IMR-90 (cell line): Measurements from ENCODE around the gene TRMT11.

Experiments
- BHLHE40 ChIP-seq: fragments of 150-350 bp; IDR thresholded peaks from 2 replicates; pipeline ENCODE4 v1.6.1; 2016; ENCODE audit warnings: mild to moderate bottlenecking, low read depth, low read length
- CEBPB ChIP-seq: IDR thresholded peaks from 2 replicates; pipeline ENCODE4 v1.6.1; 2012; ENCODE audit warnings: low read depth, low read length, improper control_type of control experiment
- CTCF ChIP-seq: conservative IDR thresholded peaks from 2 replicates; pipeline ENCODE4 v1.5.1; 2012; ENCODE audit warnings: mild to moderate bottlenecking, low read depth, low read length, improper control_type of control experiment
- ELK1 ChIP-seq: fragments of 150-350 bp; IDR thresholded peaks from 2 replicates; pipeline ENCODE4 v1.6.1; 2016; ENCODE audit warnings: low read depth, mild to moderate bottlenecking, low read length, moderate library complexity, borderline replicate concordance
- FOS ChIP-seq: fragments of 150-350 bp; IDR thresholded peaks from 2 replicates; pipeline ENCODE4 v1.6.1; 2016; ENCODE audit warnings: low read depth, low read length
- MAFK ChIP-seq: IDR thresholded peaks from 2 replicates; pipeline ENCODE4 v1.6.1; 2012; ENCODE audit warnings: low read depth, low read length, improper control_type of control experiment
- MXI1 ChIP-seq: IDR thresholded peaks from 2 replicates; pipeline ENCODE4 v1.6.1; 2012; ENCODE audit warnings: low read depth, mild to moderate bottlenecking, low read length, moderate library complexity, borderline replicate concordance
- POLR2A ChIP-seq: IDR thresholded peaks from 2 replicates; pipeline ENCODE4 v1.6.1; 2012; ENCODE audit warnings: mild to moderate bottlenecking, low read depth, low read length
- RAD21 ChIP-seq: IDR thresholded peaks from 2 replicates; pipeline ENCODE4 v1.6.1; 2012; ENCODE audit warnings: low read length, improper control_type of control experiment
- RCOR1 ChIP-seq: IDR thresholded peaks from 2 replicates; pipeline ENCODE4 v1.6.1; 2012; ENCODE audit warnings: mild to moderate bottlenecking, low read length, improper control_type of control experiment; ENCODE audit not compliant: insufficient replicate concordance
- RFX5 ChIP-seq: IDR thresholded peaks from 2 replicates; pipeline ENCODE4 v1.8.0; 2012; ENCODE audit warnings: low read depth, mild to moderate bottlenecking, low read length, moderate library complexity
- SMC3 ChIP-seq: fragments of 150-350 bp; IDR thresholded peaks from 2 replicates; pipeline ENCODE4 v1.6.1; 2016; ENCODE audit warnings: low read depth, mild to moderate bottlenecking, antibody characterized with exemption, low read length, moderate library complexity
- USF2 ChIP-seq: fragments of 150-350 bp; IDR thresholded peaks from 2 replicates; pipeline ENCODE4 v1.6.1; 2017; ENCODE audit warnings: mild to moderate bottlenecking, antibody characterized with exemption, low read length, low read depth

- TF ChIP-seq RAD21 = no peak
- no peak for TF ChIP-seq CTCF
- no peak for TF ChIP-seq SMC3
- no peak for TF ChIP-seq POLR2A
- TF ChIP-seq CEBPB = no peak
- TF ChIP-seq MXI1 = no peak
- TF ChIP-seq MAFK = no peak
- TF ChIP-seq BHLHE40 = no peak
- TF ChIP-seq ELK1 = no peak
- no peak for TF ChIP-seq FOS
- TF ChIP-seq RFX5 = no peak
- TF ChIP-seq RCOR1 = no peak
- TF ChIP-seq USF2 = no peak
These were observed 89.2 kb downstream of the TRMT11 start for GRCh38 chr6:126075335-126076071.
